ENCODE results near the gene NRBF2. TPM values are rescaled to one million over a fixed set of nuclear protein-coding genes. Genes with fewer than 3 reads are reported as not detected.

Gene NRBF2
- total and polyA plus RNA-seq, 9 of the 15 experiments (the other 6 are each of a cell fraction or from before 2014, with no cell fraction given): 20.8 to 52.1 (median 30.5) TPM

GRCh38 chr10:63132651-63133055 lies 475 bp upstream of the NRBF2 start (continued):
- peak; percentile 98 for TF ChIP-seq MGA (IDR thresholded peaks at IDR 0.05)
- TF ChIP-seq SRSF9 (IDR thresholded peaks at IDR 0.05; ENCODE audit: borderline replicate concordance, low read depth, low read length): no peak
- TF ChIP-seq HDAC6 (IDR thresholded peaks at IDR 0.05; ENCODE audit: low read depth, low read length): no peak
- TF ChIP-seq ZNF280B (CRISPR knock-in tag; IDR thresholded peaks at IDR 0.05): no peak
- TF ChIP-seq ILF3 (IDR thresholded peaks at IDR 0.05; ENCODE audit: borderline replicate concordance): no peak
- TF ChIP-seq KAT8 (IDR thresholded peaks at IDR 0.05; ENCODE audit: low read depth): peak; percentile 88
- TF ChIP-seq TCF15 (CRISPR knock-in tag; IDR thresholded peaks at IDR 0.05): no peak
- peak; percentile 43; the same call in 1 of the 2 replicates for TF ChIP-seq NR2C1 (IDR thresholded peaks at IDR 0.05)
- peak; percentile 80 for TF ChIP-seq NR2C1 (tag; IDR thresholded peaks at IDR 0.05)
- no peak; the same call in 1 of the 2 replicates for TF ChIP-seq ZBTB9 (CRISPR knock-in tag; IDR thresholded peaks at IDR 0.05)
- no peak for TF ChIP-seq SIN3A (IDR thresholded peaks at IDR 0.05; ENCODE audit: borderline replicate concordance in 2 of 2, control insufficient read depth in 1 of 2, low read depth in 2 of 2, low read length in 2 of 2)
- no peak for TF ChIP-seq ZKSCAN8 (CRISPR knock-in tag; IDR thresholded peaks at IDR 0.05)
- no peak for TF ChIP-seq NEUROD1 (IDR thresholded peaks at IDR 0.05; ENCODE audit: borderline replicate concordance, low read depth, low read length, partially characterized antibody)
- no peak for TF ChIP-seq ZNF133 (CRISPR knock-in tag; IDR thresholded peaks at IDR 0.05)
